WTC11 (cell line): ENCODE results near the gene TNFRSF4. TPM values are rescaled to one million over a fixed set of nuclear protein-coding genes. Genes with fewer than 3 reads are reported as not detected.

ENCODE experiments used
- ATAC-seq: fragments of 200-7000 bp; cut with Tn5 transposase; 2 replicates; pipeline ENCODE4 v1.10.0; 2021; ENCODE audit warnings: mild to moderate bottlenecking, moderate library complexity
- CTCF ChIA-PET: fragments of 300-600 bp; sonication (Branson Sonifier 250); formaldehyde crosslinking; loops from one replicate; lab custom pipeline; 2021; ENCODE audit warnings: antibody characterized with exemption; lab: Charles Lee
- POLR2A ChIA-PET: fragments of 350-600 bp; sonication (Branson Sonifier 250); formaldehyde crosslinking; loops from one replicate; lab custom pipeline; 2021; ENCODE audit warnings: antibody characterized with exemption; lab: Charles Lee
- DNase-seq: peaks from one replicate; pipeline ENCODE4 v3.0.0; 2021; ENCODE audit warnings: low spot score
- H3K27ac Mint-ChIP-seq: 2 replicates; pipeline ENCODE4 v1.8.0; 2021; ENCODE audit warnings: mixed read lengths
- H3K27me3 Mint-ChIP-seq: 2 replicates; pipeline ENCODE4 v1.8.0; 2021; ENCODE audit warnings: low read depth, mild to moderate bottlenecking, moderate library complexity, mixed read lengths
- H3K36me3 Mint-ChIP-seq: 2 replicates; pipeline ENCODE4 v1.8.0; 2021; ENCODE audit warnings: mixed read lengths
- H3K4me1 Mint-ChIP-seq: 2 replicates; pipeline ENCODE4 v1.8.0; 2022; ENCODE audit warnings: mixed read lengths
- H3K4me3 Mint-ChIP-seq: 2 replicates; pipeline ENCODE4 v1.8.0; 2021; ENCODE audit warnings: mild to moderate bottlenecking, moderate library complexity, mixed read lengths
- H3K9me3 Mint-ChIP-seq: 2 replicates; pipeline ENCODE4 v1.8.0; 2021; ENCODE audit warnings: mixed read lengths
- ATF1 ChIP-seq: sonication (generic); formaldehyde crosslinking; IDR thresholded peaks from 2 replicates; pipeline ENCODE4 v1.8.1; 2023; ENCODE audit warnings: mild to moderate bottlenecking, moderate library complexity, missing genetic modification reagents
- CREM ChIP-seq: sonication (generic); formaldehyde crosslinking; IDR thresholded peaks from 2 replicates; pipeline ENCODE4 v1.8.1; 2022; ENCODE audit warnings: mild to moderate bottlenecking, missing genetic modification reagents, moderate library complexity
- ELF4 ChIP-seq: sonication (generic); formaldehyde crosslinking; IDR thresholded peaks from 2 replicates; pipeline ENCODE4 v1.8.1; 2022; ENCODE audit warnings: low read depth, mild to moderate bottlenecking, moderate library complexity, missing genetic modification reagents
- HMGA2 ChIP-seq: fragments of 250-450 bp; sonication (Bioruptor Pico); IDR thresholded peaks from 2 replicates; pipeline ENCODE4 v1.4.0; 2021; ENCODE audit warnings: mild to moderate bottlenecking, moderate library complexity
- JAZF1 ChIP-seq: fragments of 250-450 bp; sonication (Bioruptor Pico); IDR thresholded peaks from 2 replicates; pipeline ENCODE4 v1.9.0; 2021; ENCODE audit warnings: moderate library complexity, mild to moderate bottlenecking, inconsistent platforms
- MYBL2 ChIP-seq: sonication (generic); formaldehyde crosslinking; IDR thresholded peaks from 2 replicates; pipeline ENCODE4 v1.8.1; 2023; ENCODE audit warnings: mild to moderate bottlenecking, moderate library complexity, missing genetic modification reagents
- NFE2L1 ChIP-seq: sonication (generic); formaldehyde crosslinking; IDR thresholded peaks from 2 replicates; pipeline ENCODE4 v1.8.1; 2023; ENCODE audit warnings: missing genetic modification reagents
- SMAD4 ChIP-seq: sonication (generic); formaldehyde crosslinking; IDR thresholded peaks from 2 replicates; pipeline ENCODE4 v1.8.0; 2022; ENCODE audit warnings: mild to moderate bottlenecking, missing genetic modification reagents
- ZBTB21 ChIP-seq: sonication (generic); formaldehyde crosslinking; IDR thresholded peaks from 2 replicates; pipeline ENCODE4 v1.8.1; 2023; ENCODE audit warnings: mild to moderate bottlenecking, missing genetic modification reagents, borderline replicate concordance
- ZNF232 ChIP-seq: sonication (generic); formaldehyde crosslinking; IDR thresholded peaks from 2 replicates; pipeline ENCODE4 v1.8.0; 2022; ENCODE audit warnings: mild to moderate bottlenecking, missing genetic modification reagents
- ZNF416 ChIP-seq: fragments of 250-450 bp; sonication (Bioruptor Pico); IDR thresholded peaks from 2 replicates; pipeline ENCODE4 v1.9.0; 2021; ENCODE audit warnings: mild to moderate bottlenecking, inconsistent platforms
- ZNF423 ChIP-seq: fragments of 250-450 bp; sonication (Bioruptor Pico); IDR thresholded peaks from 2 replicates; pipeline ENCODE4 v2.1.2; 2022; ENCODE audit warnings: mild to moderate bottlenecking, moderate library complexity
- total RNA-seq: library from RNA; stranded (reverse); gene quantifications from 3 replicates; pipeline ENCODE4 v1.2.3, GENCODE V29; 2021
- TF ChIP-seq, protein P1 (sequence below): sonication (generic); formaldehyde crosslinking; IDR thresholded peaks from 2 replicates; pipeline ENCODE4 v1.8.0; 2023; ENCODE audit warnings: missing genetic modification reagents, mild to moderate bottlenecking, borderline replicate concordance
- TF ChIP-seq, protein P2 (sequence below): sonication (generic); formaldehyde crosslinking; IDR thresholded peaks from 2 replicates; pipeline ENCODE4 v1.8.1; 2023; ENCODE audit warnings: mild to moderate bottlenecking, missing genetic modification reagents, moderate library complexity
- TF ChIP-seq, protein P3 (sequence below): fragments of 200-600 bp; IDR thresholded peaks from 2 replicates; pipeline ENCODE4 v1.8.0; 2022; ENCODE audit warnings: antibody characterized with exemption
- TF ChIP-seq, protein P4 (sequence below): fragments of 250-450 bp; sonication (Bioruptor Pico); IDR thresholded peaks from 2 replicates; pipeline ENCODE4 v1.8.0; 2021; ENCODE audit warnings: mild to moderate bottlenecking
- TF ChIP-seq, protein P5 (sequence below): fragments of 250-450 bp; sonication (Bioruptor Pico); conservative IDR thresholded peaks from 2 replicates; pipeline ENCODE4 v1.9.0; 2021; ENCODE audit warnings: mild to moderate bottlenecking
- TF ChIP-seq, protein P6 (sequence below): sonication (generic); formaldehyde crosslinking; conservative IDR thresholded peaks from 2 replicates; pipeline ENCODE4 v1.8.1; 2023; ENCODE audit warnings: mild to moderate bottlenecking, low read depth, missing genetic modification reagents, moderate library complexity
- TF ChIP-seq, protein P7 (sequence below): sonication (generic); formaldehyde crosslinking; IDR thresholded peaks from 2 replicates; pipeline ENCODE4 v1.8.1; 2023; ENCODE audit warnings: mild to moderate bottlenecking, missing genetic modification reagents
- TF ChIP-seq, protein P8 (sequence below): sonication (generic); formaldehyde crosslinking; IDR thresholded peaks from 2 replicates; pipeline ENCODE4 v1.8.0; 2022; ENCODE audit warnings: mild to moderate bottlenecking, missing genetic modification reagents

The TNFRSF4 gene
- total RNA-seq, 1 experiment from 2014 or later = 0.33 TPM

DNA sequence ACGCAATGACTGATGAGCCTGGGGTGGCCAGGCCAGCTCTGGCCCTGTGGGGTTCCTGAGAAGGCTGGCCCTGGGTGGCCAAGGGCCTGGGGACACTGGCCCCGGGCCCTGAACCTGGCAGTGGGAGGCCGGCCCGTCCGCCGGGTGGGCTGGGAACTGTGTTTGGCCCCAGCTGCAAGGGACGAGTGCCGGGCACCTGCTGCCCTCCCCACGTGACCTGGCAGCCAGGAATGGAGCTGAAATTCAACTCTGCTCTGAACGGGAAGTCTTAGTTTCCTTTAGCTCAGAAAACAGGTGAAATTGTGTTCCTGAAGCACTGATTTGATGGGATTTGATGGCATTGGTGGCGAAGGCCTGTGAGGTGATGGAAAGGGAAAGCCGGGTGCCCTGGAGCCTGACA, 48.5 kb downstream of the TNFRSF4 start (continued):
- TF ChIP-seq, protein P1, sequence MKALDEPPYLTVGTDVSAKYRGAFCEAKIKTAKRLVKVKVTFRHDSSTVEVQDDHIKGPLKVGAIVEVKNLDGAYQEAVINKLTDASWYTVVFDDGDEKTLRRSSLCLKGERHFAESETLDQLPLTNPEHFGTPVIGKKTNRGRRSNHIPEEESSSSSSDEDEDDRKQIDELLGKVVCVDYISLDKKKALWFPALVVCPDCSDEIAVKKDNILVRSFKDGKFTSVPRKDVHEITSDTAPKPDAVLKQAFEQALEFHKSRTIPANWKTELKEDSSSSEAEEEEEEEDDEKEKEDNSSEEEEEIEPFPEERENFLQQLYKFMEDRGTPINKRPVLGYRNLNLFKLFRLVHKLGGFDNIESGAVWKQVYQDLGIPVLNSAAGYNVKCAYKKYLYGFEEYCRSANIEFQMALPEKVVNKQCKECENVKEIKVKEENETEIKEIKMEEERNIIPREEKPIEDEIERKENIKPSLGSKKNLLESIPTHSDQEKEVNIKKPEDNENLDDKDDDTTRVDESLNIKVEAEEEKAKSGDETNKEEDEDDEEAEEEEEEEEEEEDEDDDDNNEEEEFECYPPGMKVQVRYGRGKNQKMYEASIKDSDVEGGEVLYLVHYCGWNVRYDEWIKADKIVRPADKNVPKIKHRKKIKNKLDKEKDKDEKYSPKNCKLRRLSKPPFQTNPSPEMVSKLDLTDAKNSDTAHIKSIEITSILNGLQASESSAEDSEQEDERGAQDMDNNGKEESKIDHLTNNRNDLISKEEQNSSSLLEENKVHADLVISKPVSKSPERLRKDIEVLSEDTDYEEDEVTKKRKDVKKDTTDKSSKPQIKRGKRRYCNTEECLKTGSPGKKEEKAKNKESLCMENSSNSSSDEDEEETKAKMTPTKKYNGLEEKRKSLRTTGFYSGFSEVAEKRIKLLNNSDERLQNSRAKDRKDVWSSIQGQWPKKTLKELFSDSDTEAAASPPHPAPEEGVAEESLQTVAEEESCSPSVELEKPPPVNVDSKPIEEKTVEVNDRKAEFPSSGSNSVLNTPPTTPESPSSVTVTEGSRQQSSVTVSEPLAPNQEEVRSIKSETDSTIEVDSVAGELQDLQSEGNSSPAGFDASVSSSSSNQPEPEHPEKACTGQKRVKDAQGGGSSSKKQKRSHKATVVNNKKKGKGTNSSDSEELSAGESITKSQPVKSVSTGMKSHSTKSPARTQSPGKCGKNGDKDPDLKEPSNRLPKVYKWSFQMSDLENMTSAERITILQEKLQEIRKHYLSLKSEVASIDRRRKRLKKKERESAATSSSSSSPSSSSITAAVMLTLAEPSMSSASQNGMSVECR = no peak
- TF ChIP-seq ZBTB21 (no peak), MYBL2 (no peak), HMGA2 (no peak), SMAD4 (CRISPR knock-in tag) (no peak), ZNF423 (no peak), ZNF232 (CRISPR knock-in tag) (no peak)

DNA sequence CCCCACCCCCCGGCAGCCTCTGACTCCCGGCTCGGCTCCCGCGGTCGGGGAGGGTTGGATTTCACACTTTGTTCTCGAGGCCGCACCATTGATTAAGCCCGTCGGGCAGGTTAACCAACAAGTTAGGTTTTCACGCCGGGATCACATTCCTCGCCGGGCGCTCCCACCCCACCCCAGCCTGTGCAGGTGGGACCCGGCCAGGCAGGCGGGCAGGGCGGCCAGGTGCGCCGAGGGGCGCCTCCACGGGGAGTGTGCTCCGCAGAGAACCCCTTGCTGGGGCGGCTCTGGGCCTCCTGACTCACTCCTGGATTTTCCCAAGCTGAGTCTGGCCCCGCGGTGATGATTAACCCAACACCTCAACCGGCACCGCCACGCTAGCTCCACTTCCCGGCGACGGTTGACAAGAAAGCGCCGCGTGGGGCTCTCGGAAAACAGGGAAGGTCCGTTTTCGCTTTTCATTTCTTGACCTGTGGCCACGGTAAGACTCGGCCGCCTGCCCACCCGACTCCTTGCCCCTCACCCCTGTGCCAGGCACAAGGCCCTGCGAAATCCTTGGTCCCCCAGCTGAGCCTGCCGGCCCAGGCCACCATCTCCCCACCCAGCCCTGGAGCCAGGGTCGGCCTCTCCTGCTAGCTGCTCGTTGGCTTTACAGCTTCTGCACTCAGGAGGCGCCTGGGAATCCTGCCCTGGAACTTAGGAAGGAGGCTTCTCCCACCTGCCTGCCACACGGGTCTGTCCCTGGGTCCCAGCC, 49.1 kb downstream of the TNFRSF4 start:
- ChIA-PET POLR2A (interaction anchor here (0.9 to 1.1 kb wide), 2 partner anchors 9 to 43 kb away, joined by 3 to 4 read pairs; partner anchors contain the start of gene TTLL10), CTCF (interaction anchor here (0.6 to 2.0 kb wide), 8 partner anchors 9 to 151 kb away, joined by 3 to 8 read pairs (median 3); partner anchors contain the start of genes ISG15, SDF4, TNFRSF18 and TTLL10)
- no peak overlapping the region for H3K27ac Mint-ChIP-seq
- DNase-seq (peak; percentile 61), ATAC-seq (peak; percentile 31)
- H3K27me3 Mint-ChIP-seq = peaks cover 7% of the 10 kb centered on the region
- TF ChIP-seq CREM (no peak), ATF1 (CRISPR knock-in tag) (no peak), ZNF416 (CRISPR knock-in tag) (no peak), ZNF423 (peak; percentile 75), JAZF1 (CRISPR knock-in tag) (no peak), ELF4 (CRISPR knock-in tag) (0 out of 2 replicates have a peak, but pooled peaks have one; percentile 18), NFE2L1 (CRISPR knock-in tag) (0 out of 2 replicates have a peak, but pooled peaks have one; percentile 17), HMGA2 (no peak)
- TF ChIP-seq, protein P2, sequence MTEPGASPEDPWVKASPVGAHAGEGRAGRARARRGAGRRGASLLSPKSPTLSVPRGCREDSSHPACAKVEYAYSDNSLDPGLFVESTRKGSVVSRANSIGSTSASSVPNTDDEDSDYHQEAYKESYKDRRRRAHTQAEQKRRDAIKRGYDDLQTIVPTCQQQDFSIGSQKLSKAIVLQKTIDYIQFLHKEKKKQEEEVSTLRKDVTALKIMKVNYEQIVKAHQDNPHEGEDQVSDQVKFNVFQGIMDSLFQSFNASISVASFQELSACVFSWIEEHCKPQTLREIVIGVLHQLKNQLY (CRISPR knock-in tag) = no peak
- TF ChIP-seq, protein P3, sequence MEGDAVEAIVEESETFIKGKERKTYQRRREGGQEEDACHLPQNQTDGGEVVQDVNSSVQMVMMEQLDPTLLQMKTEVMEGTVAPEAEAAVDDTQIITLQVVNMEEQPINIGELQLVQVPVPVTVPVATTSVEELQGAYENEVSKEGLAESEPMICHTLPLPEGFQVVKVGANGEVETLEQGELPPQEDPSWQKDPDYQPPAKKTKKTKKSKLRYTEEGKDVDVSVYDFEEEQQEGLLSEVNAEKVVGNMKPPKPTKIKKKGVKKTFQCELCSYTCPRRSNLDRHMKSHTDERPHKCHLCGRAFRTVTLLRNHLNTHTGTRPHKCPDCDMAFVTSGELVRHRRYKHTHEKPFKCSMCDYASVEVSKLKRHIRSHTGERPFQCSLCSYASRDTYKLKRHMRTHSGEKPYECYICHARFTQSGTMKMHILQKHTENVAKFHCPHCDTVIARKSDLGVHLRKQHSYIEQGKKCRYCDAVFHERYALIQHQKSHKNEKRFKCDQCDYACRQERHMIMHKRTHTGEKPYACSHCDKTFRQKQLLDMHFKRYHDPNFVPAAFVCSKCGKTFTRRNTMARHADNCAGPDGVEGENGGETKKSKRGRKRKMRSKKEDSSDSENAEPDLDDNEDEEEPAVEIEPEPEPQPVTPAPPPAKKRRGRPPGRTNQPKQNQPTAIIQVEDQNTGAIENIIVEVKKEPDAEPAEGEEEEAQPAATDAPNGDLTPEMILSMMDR = no peak
- TF ChIP-seq, protein P4, sequence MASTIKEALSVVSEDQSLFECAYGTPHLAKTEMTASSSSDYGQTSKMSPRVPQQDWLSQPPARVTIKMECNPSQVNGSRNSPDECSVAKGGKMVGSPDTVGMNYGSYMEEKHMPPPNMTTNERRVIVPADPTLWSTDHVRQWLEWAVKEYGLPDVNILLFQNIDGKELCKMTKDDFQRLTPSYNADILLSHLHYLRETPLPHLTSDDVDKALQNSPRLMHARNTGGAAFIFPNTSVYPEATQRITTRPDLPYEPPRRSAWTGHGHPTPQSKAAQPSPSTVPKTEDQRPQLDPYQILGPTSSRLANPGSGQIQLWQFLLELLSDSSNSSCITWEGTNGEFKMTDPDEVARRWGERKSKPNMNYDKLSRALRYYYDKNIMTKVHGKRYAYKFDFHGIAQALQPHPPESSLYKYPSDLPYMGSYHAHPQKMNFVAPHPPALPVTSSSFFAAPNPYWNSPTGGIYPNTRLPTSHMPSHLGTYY (CRISPR knock-in tag) = no peak
- TF ChIP-seq, protein P5, sequence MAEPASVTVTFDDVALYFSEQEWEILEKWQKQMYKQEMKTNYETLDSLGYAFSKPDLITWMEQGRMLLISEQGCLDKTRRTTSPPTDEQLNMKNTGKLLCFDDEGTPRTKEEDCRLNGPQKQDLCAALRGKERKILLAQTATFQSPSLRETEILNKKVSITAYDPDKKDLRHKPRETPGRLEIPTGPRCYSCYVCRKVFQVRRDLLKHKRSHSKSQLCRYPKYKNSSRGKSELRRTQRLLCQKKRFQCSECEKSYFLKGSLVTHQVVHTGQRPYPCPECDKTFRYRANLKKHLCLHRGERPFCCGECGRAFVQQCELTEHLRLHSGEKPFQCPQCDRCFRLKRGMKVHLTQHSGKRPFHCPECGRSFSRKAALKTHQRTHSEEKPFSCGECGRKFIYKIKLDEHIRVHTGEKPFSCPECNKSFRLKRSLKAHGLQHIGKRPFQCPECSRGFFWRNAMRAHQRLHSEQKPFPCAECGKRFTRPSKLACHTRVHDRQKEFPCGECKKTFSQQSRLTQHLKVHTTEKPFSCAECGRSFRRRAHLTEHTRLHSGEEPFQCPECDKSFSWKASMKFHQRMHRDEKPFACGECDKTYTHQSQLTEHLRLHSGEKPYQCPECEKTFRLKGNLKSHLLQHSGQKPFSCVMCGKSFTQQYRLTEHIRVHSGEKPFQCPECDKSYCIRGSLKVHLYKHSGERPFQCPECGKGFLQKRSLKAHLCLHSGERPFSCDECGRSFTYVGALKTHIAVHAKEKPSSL (CRISPR knock-in tag) = no peak
- TF ChIP-seq, protein P6, sequence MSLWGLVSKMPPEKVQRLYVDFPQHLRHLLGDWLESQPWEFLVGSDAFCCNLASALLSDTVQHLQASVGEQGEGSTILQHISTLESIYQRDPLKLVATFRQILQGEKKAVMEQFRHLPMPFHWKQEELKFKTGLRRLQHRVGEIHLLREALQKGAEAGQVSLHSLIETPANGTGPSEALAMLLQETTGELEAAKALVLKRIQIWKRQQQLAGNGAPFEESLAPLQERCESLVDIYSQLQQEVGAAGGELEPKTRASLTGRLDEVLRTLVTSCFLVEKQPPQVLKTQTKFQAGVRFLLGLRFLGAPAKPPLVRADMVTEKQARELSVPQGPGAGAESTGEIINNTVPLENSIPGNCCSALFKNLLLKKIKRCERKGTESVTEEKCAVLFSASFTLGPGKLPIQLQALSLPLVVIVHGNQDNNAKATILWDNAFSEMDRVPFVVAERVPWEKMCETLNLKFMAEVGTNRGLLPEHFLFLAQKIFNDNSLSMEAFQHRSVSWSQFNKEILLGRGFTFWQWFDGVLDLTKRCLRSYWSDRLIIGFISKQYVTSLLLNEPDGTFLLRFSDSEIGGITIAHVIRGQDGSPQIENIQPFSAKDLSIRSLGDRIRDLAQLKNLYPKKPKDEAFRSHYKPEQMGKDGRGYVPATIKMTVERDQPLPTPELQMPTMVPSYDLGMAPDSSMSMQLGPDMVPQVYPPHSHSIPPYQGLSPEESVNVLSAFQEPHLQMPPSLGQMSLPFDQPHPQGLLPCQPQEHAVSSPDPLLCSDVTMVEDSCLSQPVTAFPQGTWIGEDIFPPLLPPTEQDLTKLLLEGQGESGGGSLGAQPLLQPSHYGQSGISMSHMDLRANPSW (CRISPR knock-in tag) = no peak
- TF ChIP-seq, protein P7, sequence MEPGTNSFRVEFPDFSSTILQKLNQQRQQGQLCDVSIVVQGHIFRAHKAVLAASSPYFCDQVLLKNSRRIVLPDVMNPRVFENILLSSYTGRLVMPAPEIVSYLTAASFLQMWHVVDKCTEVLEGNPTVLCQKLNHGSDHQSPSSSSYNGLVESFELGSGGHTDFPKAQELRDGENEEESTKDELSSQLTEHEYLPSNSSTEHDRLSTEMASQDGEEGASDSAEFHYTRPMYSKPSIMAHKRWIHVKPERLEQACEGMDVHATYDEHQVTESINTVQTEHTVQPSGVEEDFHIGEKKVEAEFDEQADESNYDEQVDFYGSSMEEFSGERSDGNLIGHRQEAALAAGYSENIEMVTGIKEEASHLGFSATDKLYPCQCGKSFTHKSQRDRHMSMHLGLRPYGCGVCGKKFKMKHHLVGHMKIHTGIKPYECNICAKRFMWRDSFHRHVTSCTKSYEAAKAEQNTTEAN (CRISPR knock-in tag) = 0 out of 2 replicates have a peak, but pooled peaks have one; percentile 37
- TF ChIP-seq, protein P8, sequence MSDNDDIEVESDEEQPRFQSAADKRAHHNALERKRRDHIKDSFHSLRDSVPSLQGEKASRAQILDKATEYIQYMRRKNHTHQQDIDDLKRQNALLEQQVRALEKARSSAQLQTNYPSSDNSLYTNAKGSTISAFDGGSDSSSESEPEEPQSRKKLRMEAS = peak; percentile 59
- H3K9me3 Mint-ChIP-seq = no peaks in the 10 kb centered on the region
- no peak overlapping the region for H3K4me3 Mint-ChIP-seq
- H3K4me1 Mint-ChIP-seq = peaks cover 11% of the 10 kb centered on the region
- no peaks in the 10 kb centered on the region for H3K36me3 Mint-ChIP-seq
